ENCODE data around the gene LAMTOR2. TPM values are rescaled to one million over a fixed set of nuclear protein-coding genes. Genes with fewer than 3 reads are reported as not detected.

The LAMTOR2 gene
- total RNA-seq, 4 donors from 2014 or later = 66.8 to 79.3 (median 73.1) TPM

GRCh38 chr1:156072251-156072650 lies 17.7 kb downstream of the LAMTOR2 start:
- no peak for ATAC-seq
- Histone ChIP-seq H3K4me1 (peaks cover 0 to 26% (median 3%) of the 10 kb centered on the region in 3 donors), H3K27ac (no peak overlapping the region), H3K27me3 (no peaks in the 10 kb centered on the region), H3K36me3 (no peaks in the 10 kb centered on the region), H3K9me3 (no peaks in the 10 kb centered on the region), H3K4me3 (no peak overlapping the region)
- WGBS, 2 donors (ENCODE audit: low coverage in 1 of 2) = 0 to 83% methylated on average over 1 to 3 of the region's 6 CpGs
- TF ChIP-seq EP300 (IDR thresholded peaks at IDR 0.05) = no peak

- no peaks in the 10 kb centered on the region for H3K9me3 ChIP-seq
- no peak overlapping the region for H3K27ac ChIP-seq
- ATAC-seq = no peak
- 0% methylated on average over 1 of the region's 1 CpG; no CpG with 5 or more reads in 1 of the 2 donors for WGBS, 2 donors (ENCODE audit: low coverage in 1 of 2)
- TF ChIP-seq EP300 (IDR thresholded peaks at IDR 0.05) = no peak
- no peak for TF ChIP-seq POLR2AphosphoS5 (IDR thresholded peaks at IDR 0.05)
- TF ChIP-seq CTCF (IDR thresholded peaks at IDR 0.05) = no peak
- TF ChIP-seq POLR2A (IDR thresholded peaks at IDR 0.05) = no peak
- peaks cover 0 to 27% (median 3%) of the 10 kb centered on the region in 3 donors for H3K4me1 ChIP-seq
- H3K4me3 ChIP-seq = no peak overlapping the region
- H3K36me3 ChIP-seq = no peaks in the 10 kb centered on the region
- no peaks in the 10 kb centered on the region for H3K27me3 ChIP-seq
These were observed 18.6 kb downstream of the LAMTOR2 start for GRCh38 chr1:156073110-156073687.

- no peak for ATAC-seq
- peaks cover 0 to 27% (median 3%) of the 10 kb centered on the region in 3 donors for H3K4me1 ChIP-seq
These were observed 19.2 kb downstream of the LAMTOR2 start for GRCh38 chr1:156073740-156074139.

GRCh38 chr1:156074661-156075060 lies 20.1 kb downstream of the LAMTOR2 start:
- Histone ChIP-seq H3K9me3 (no peaks in the 10 kb centered on the region), H3K4me1 (peaks cover 0 to 27% (median 3%) of the 10 kb centered on the region in 3 donors), H3K27ac (no peak overlapping the region), H3K27me3 (no peaks in the 10 kb centered on the region), H3K36me3 (no peaks in the 10 kb centered on the region), H3K4me3 (no peak overlapping the region)
- ATAC-seq = no peak
- 33% methylated on average over 3 of the region's 8 CpGs; no CpG with 5 or more reads in 1 of the 2 donors for WGBS, 2 donors (ENCODE audit: low coverage in 1 of 2)
- TF ChIP-seq EP300 (IDR thresholded peaks at IDR 0.05) = no peak
- TF ChIP-seq CTCF (IDR thresholded peaks at IDR 0.05) = no peak
- no peak for TF ChIP-seq POLR2AphosphoS5 (IDR thresholded peaks at IDR 0.05)
- TF ChIP-seq POLR2A (IDR thresholded peaks at IDR 0.05) = no peak

More at GRCh38 chr1:156073740-156074139, 19.2 kb downstream of the LAMTOR2 start:
- H3K27me3 ChIP-seq = no peaks in the 10 kb centered on the region
- WGBS, 2 donors (ENCODE audit: low coverage in 1 of 2) = 54 to 55% methylated on average over 3 to 5 of the region's 5 CpGs
- no peak overlapping the region for H3K27ac ChIP-seq
- H3K36me3 ChIP-seq = no peaks in the 10 kb centered on the region
- no peaks in the 10 kb centered on the region for H3K9me3 ChIP-seq
- TF ChIP-seq CTCF (IDR thresholded peaks at IDR 0.05) (no peak), POLR2A (IDR thresholded peaks at IDR 0.05) (no peak), POLR2AphosphoS5 (IDR thresholded peaks at IDR 0.05) (no peak), EP300 (IDR thresholded peaks at IDR 0.05) (no peak)
- H3K4me3 ChIP-seq = no peak overlapping the region

- 50 to 78% methylated on average over 2 of the region's 3 CpGs for WGBS, 2 donors (ENCODE audit: low coverage in 1 of 2)
- Histone ChIP-seq H3K27ac (no peak overlapping the region), H3K4me3 (no peak overlapping the region), H3K27me3 (no peaks in the 10 kb centered on the region), H3K4me1 (peaks cover 0 to 27% (median 3%) of the 10 kb centered on the region in 3 donors), H3K9me3 (no peaks in the 10 kb centered on the region), H3K36me3 (no peaks in the 10 kb centered on the region)
- no peak for ATAC-seq
- TF ChIP-seq EP300 (IDR thresholded peaks at IDR 0.05) (no peak), CTCF (IDR thresholded peaks at IDR 0.05) (no peak), POLR2A (IDR thresholded peaks at IDR 0.05) (no peak), POLR2AphosphoS5 (IDR thresholded peaks at IDR 0.05) (no peak)
These were observed 20.6 kb downstream of the LAMTOR2 start for GRCh38 chr1:156075162-156075561.

All from gastroesophageal sphincter (tissue), 4 donors.